ENCODE results near the gene HARBI1. TPM values are rescaled to one million over a fixed set of nuclear protein-coding genes. Genes with fewer than 3 reads are reported as not detected.

Gene HARBI1
- total RNA-seq, 1 donor from 2014 or later, result 4.3 TPM

DNA sequence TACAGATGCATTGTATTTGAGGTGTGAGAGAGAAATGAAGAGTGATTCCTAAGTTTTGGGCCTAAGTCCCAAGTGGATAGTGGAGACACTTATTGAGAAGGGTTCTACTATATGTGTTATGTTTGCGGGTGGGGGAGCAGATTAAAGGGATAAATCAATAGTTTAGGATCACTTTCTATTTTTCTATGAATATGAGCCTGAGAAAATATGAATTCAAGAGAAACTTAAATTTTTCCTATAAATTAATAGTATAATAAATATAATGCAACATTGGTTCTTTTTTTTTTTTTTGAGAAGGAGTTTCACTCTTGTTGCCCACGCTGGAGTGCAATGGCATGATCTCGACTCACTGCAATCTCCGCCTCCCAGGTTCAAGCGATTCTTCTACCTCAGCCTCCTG is 54.5 kb downstream of the HARBI1 start:
- intact Hi-C loops (cut with DNase I), result no loop called here
- ATAC-seq (no peak), DNase-seq (ENCODE audit: low spot score) (no peak)

DNA sequence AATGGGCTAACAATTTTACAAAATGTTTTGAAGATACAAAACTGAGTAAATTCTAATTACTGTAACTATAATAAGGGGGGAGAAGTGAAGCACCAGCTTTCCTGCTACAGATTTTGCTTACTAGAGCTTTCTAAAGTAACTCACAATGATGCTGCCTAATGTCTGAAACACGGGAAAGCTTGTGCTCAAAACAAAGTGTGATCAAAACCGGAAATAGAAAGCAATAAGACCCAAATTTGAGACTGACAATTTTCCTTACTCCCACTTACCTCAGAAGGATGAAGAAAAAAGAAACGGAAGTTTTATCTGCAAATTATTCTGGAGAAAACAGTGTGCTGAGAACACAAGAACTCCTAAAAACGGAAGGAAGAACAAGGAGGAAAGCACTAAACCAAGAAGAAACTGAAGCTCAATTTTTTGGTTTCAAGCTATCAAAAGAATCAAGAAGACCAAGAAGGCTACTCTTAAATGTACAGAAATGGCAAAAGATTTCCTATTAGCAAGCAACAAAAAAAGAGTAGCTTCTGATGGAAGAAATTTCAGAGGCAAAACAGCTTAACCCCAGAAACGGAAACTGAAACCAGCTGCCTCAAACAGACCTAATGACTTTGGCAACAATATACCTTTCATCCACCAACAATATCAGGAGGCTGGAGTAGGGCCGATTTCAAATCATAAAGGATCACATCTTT is 56.6 kb downstream of the HARBI1 start:
- intact Hi-C loops (cut with DNase I), result no loop called here
- DNase-seq (ENCODE audit: low spot score) (no peak), ATAC-seq (peak; percentile 81)

DNA sequence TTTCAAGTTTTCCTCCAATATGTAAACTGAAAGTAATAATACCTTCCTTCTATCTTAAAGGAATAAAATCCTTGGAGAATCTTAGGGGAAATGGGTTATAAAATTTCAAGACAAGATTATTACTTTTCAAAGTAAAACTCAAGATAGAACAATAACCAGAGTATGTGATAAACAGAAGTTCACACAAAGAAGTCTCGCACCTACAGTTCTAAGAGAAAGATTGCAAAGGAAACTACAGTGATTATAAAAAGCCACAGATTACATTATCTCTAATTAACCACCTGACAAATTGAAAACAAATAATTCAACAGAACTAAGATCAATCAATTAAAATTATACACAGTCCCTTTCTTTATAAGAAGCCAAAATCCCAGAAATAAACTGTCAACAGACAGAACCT is 57.2 kb downstream of the HARBI1 start:
- ATAC-seq (no peak), DNase-seq (ENCODE audit: low spot score) (no peak)
- intact Hi-C loops (cut with DNase I), result no loop called here

DNA sequence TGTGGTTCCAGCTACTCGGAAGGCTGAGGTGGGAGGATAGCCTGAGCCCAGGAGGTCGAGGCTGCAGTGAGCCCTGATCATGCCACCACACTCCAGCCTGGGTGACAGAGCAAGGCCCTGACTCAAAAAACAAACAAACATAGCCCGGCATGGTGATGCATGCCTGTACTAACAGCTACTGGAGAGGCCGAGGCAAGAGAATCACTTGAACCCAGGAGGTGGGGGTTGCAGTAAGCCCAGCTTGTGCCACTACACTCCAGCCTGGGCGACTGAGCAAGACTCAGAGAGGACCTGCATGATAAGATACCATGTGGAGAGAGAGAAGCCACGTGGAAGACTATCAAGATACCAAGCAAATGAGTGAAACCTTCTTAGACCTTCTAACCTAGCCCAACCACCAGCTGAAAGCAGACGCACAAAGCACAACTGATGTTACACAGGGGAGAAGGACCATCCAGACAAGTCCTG is 59.3 kb downstream of the HARBI1 start:
- no peak for DNase-seq (ENCODE audit: low spot score)
- no peak for ATAC-seq
- intact Hi-C loops (cut with DNase I), result no loop called here

DNA sequence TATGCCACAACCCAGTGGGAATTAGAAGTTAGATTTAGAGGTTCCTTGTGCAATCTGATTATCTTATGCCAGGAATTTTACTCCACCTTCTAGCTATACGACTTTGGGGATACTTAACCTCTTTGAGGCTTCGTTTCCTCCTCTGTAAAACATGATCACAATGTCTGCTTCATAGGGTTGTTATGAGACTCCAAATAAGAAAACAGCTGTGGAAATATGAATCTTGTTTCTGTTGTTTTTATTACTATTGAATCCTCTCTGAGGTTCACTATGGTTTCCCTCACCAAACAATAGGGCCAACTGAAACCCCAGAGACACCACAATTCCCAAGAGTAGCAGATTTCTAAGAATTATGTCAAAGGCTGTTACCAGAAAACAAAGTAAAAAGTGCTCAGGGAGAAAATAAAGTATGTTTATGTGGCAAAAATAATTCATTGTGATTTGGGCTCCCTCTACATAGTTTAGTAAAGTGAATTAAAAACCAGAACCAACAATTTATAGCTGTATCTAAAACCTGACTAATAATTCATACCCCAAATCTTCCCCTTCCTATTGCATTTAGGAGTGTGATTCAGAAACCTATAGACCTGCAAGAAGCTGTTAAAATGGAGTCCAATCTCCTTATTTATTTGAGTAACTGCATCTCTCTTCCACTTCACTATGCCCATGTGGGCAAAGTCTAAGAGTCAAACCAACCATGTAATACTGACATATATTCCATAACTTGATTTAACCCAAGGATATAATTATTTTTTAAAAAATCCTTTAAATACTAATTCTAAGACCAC is 61.6 kb downstream of the HARBI1 start:
- DNase-seq (ENCODE audit: low spot score), result no peak
- peak; percentile 38 for ATAC-seq
- intact Hi-C loops (cut with DNase I), result no loop called here

DNA sequence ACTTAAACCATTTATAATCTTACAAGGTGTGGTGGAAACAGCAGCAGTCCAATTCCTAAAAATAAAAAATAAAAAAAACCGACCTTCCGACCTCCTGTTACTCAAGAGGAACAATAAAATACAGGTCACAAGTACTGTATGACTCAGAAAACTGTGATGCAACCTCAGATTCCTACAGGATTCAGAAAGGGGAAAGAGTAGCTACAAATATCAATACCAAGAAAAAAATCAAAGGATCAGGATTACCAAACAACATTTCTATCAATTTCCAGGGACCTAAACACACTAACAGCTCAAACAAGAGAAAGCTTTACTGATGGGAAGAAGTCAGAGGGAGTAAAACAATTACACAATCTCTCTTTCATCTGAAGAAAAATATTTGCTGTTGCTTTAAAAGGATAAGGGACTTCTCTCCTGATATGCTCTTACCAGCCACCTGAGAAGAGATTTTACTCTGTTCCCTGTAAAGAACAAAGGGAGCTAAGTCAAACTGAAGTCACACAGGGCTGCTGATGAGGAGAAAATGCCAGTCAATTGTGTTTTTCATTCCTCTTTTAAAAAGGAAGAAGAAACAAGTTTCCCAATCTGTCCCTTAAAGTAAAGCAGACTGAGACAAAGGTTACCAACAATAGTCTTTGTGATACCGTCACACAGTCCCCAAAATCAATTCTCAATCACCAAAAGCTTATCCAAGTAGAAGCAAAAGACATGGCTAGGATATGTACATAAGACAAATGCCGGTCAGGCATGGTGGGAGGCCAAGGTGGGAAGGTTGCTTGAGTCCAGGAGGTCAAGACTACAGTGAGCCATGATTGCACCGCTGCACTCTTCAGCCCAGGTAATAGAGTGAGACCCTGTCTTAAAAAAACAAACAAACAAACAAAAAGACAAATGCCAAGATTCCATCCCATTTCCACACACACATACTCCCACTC is 62.5 kb downstream of the HARBI1 start:
- intact Hi-C loops (cut with DNase I), result no loop called here
- ATAC-seq (peak; percentile 95), DNase-seq (ENCODE audit: low spot score) (no peak)

DNA sequence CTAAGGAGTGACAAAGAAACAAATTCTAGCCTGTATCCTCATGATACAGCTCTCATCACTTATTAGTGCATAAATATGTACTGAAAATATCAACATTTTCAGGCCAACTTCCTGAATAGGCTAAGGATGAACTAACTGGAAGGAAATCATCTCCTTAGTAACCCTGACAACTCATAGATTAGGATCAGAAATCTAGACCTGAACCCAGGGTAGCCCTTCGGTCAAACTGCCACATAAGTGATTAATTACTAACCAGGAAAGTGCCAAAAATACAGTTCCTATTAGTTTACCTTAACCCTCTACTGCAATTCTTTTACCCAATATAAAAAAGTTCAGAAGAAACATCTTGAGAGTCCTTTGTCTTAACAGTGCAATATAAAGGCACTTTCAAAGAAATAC is 63.2 kb downstream of the HARBI1 start:
- intact Hi-C loops (cut with DNase I), result no loop called here
- DNase-seq (ENCODE audit: low spot score), result no peak
- no peak for ATAC-seq

Other genes with a start within 250 kb of the HARBI1 start
- gene MDK, start 235.6 kb downstream of the HARBI1 start, total RNA-seq, result 92.7 TPM
- gene CHRM4, start 225.5 kb downstream of the HARBI1 start, total RNA-seq, result not detected
- 33.7 TPM for gene AMBRA1, start 23.2 kb downstream of the HARBI1 start, total RNA-seq
- 55.1 TPM for gene ATG13, start 326 bp upstream of the HARBI1 start, total RNA-seq
- gene ARHGAP1, start 83.4 kb upstream of the HARBI1 start, total RNA-seq, result 78.6 TPM
- gene ZNF408, start 83.8 kb upstream of the HARBI1 start, total RNA-seq, result 6.5 TPM
- gene F2, start 102.0 kb upstream of the HARBI1 start, total RNA-seq, result not detected
- gene CKAP5, start 229.1 kb upstream of the HARBI1 start, total RNA-seq, result 80.5 TPM

Measured in sciatic nerve (tissue), 2 donors.